SIG-M5 treated with dmso at 0.1 percent for 504 hours (cell line): ENCODE data around the gene ARFGEF3.
"Not testable (repeated sequence)": the region's sequence is repeated elsewhere in the genome, so short reads cannot be mapped to it uniquely, and the experiment has no call there.

ENCODE experiments used
- DNase-seq: peaks from one replicate; lab custom pipeline; 2025; ENCODE audit not compliant: unreplicated experiment; lab: John Stamatoyannopoulos, UW

The ARFGEF3 gene

DNA sequence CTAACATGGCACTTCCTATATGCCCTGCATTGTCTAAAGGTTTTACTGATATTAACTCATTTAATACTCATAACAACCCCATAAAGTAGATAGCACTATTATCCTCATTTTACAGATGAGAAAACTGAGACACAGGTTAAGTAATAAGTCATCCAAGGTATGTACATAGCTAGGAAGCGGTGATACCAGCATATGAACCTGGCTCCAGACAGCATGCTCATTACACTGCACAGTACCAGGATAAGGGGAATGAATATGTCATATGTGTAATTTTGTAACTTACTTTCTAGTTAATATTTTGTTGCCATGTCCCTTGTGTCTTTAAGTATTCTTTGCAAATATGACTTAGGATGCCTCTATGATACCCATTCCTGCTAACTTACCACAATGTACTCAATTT is 109.7 kb downstream of the ARFGEF3 start:
- DNase-seq: no peak

DNA sequence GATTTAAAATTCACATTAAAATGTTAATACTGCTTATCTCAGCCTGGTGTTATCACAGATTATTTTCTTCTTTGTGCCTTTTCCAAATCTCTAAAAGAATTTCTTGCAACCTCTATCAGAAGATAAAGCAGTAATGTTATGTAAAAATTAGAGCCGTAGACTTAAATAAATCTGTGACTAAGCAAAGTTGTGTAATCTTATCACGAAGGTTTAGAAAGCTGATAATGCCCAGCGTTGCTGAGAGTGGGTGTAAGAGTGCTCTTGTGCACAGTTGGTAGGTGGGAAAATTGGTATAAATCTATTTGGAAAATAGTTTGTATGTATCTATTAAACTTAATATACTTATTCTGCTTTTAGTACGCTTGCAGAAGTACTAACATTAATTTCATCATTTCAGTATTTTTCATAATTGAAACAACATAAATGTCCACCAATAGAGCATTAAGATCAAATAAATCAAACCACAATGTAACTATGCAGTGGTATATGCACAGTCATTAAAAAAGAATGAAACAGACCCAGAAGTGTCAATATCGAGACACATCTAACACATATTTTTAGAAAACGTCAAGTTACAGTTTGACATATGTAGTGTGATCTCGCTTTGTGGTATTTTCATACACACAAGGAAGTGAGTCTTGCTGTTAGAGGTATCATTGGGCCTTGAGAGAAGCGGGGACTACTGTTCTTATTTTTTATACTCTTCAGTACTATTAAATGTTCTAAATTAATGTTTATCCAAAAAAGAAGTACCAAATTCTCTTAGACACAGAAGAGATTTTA is 111.0 kb downstream of the ARFGEF3 start:
- DNase-seq: no peak

DNA sequence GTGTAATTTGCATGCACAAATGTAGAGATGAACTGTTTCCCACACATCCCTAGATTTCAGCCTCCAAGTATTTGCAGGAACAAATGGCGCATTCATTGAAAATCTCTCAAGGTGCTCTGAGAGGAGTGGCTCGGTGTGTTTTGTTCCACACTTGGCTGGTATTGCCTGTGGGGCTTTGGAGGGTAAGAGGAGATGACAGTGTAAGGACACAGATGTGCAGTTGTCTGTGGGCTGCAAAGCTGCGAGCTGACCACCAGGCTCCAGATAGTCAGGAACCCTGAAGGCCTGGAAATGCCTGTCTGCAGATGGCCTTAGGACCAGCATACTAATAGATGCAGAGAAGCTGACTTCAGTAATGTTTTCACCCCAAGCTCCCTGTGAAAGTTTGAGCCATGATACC is 114.2 kb downstream of the ARFGEF3 start:
- no peak for DNase-seq

DNA sequence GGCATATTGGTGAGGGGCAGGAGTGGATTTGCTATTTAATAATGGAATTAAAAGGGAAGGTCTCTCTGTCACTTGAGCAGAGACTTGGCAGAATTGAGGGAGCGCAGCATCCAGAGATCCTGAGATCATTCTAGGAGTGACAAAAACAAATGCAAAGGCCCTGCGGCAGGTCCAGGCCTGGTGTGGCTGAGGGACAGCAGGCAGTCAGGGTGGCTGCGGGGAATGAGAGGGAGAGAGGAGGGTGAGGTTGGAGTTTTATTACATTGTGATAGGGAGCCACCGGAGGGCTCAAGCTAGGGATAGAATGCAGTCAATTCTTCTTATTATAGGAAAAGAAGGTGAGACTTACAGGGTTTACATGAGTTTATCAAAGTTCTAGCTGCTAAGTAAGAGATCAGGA is 116.1 kb downstream of the ARFGEF3 start:
- no peak for DNase-seq

DNA sequence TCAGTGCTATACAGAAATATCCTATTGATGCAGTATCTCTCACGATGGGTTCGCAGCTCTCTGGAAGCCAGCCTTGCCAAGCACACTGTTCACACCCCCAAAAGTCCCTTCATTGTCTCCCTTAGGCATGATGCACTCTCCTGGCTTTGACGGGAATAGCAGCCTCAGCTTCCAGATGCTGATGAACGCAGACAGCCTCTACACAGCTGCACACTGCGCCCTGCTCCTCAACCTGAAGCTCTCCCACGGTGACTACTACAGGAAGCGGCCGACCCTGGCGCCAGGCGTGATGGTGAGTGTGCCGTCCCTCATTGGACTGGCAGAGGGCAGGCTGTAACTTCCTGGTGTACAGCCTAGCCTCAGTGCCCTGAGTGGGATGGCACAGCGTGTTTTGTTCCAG is 116.6 kb downstream of the ARFGEF3 start:
- no peak for DNase-seq

DNA sequence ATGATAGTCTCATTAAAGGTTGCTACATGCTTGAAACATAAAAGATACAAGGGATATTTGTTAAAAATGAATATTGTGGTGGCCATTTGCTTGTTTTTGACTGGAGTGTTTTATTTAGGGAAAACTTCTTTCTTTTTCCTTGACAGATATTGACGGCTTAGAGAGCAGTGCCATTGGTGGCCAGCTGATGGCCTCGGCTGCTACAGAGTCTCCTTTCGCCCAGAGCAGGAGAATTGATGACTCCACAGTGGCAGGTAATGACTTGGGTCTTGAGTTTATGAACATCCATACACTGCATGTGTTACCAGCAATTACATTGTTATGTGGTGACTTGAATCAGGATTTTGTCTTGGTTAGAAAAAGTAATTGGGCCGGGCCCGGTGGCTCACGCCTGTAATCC is 124.1 kb downstream of the ARFGEF3 start:
- no peak for DNase-seq

DNA sequence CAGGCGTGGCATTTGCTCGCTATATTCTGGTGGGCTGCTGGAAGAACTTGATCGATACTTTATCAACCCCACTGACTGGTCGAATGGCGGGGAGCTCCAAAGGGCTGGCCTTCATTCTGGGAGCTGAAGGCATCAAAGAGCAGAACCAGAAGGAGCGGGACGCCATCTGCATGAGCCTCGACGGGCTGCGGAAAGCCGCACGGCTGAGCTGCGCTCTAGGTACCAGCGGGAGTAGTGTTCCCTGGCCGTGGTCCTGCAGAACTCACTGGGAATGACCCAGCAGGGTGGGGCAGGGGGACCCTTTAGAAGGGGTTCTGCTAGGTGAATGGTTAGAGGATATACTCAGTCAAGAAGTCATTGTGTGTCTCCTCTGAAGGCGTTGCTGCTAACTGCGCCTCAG is 125.0 kb downstream of the ARFGEF3 start:
- no peak for DNase-seq

DNA sequence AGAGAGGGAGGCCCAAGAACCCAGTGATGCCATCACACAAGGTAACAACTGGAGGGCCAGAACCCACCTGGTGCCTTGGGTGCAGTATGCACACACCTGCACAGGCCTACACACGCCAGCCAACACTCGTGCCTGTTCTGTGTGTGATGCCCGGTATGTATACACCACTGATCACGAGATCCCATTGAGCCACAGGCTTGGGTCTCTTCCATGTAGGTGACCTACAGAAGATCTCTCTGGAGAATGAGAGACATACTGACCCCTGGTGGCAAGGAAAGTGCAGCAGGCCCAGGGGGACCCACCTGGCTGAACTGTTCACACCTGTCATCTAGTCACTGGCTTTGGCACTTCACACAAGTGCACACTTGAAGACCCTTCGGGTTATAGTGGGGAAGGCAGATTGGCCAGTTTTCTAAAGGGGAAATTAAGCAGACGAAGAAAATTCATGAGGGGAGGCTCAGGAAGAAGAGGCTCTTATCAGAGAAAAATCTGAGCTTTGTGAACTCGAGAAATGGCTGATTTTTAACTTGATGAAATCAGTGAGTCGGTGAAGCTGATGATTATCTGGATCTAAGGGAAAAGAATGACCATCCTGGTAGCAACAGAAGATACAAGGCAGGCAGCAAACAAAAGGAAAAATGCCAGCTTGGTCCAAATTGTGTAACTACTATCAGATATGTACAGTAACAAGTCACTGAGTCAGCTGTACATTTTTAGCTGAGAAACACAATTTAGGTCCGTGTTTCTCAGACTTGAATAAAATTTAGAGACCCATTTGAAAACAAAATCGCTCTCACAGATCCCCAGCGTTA is 125.6 kb downstream of the ARFGEF3 start:
- peak; percentile 9 for DNase-seq

DNA sequence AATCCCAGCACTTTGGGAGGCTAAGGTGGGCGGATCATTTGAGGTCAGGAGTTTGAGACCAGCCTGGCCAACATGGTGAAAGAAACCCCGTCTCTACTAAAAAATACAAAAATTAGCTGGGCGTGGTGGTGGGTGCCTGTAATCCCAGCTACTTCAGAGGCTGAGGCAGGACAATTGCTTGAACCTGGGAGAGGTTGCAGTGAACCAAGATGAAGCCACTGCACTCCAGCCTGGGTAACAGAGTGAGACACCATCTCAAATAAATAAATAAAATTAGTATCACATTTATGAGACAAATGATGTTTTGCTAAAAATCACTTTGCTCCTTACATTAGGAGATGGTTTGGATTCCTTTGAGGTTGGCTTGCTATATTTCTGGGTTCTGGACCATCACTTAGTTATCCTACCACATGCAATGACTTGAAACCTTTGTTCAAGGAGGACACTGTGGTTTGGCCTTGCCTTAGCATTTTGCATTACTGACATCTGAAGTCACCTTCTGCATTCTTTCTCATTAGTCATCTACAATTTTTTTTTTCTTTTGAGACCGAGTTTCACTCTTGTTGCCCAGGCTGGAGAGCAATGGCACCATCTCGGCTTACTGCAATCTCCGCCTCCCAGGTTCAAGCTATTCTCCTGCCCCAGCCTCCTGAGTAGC is 126.8 kb downstream of the ARFGEF3 start:
- DNase-seq: not testable (repeated sequence)

DNA sequence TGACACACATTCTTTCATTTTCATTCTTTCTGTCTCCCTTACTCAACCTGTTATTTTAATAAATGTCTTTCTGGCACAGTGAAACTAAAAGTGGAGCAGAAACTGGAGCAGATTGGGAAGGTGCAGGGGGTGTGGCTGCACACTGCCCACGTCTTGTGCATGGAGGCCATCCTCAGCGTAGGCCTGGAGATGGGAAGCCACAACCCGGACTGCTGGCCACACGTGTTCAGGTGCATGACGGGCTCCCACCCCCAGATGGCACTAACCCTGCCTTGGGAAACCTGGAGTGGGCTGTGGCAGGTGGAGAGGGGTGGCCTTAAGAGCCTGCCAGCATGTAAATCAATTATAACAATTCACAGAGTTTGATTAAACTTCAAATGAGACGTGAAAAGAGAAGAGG is 128.0 kb downstream of the ARFGEF3 start:
- DNase-seq: no peak

DNA sequence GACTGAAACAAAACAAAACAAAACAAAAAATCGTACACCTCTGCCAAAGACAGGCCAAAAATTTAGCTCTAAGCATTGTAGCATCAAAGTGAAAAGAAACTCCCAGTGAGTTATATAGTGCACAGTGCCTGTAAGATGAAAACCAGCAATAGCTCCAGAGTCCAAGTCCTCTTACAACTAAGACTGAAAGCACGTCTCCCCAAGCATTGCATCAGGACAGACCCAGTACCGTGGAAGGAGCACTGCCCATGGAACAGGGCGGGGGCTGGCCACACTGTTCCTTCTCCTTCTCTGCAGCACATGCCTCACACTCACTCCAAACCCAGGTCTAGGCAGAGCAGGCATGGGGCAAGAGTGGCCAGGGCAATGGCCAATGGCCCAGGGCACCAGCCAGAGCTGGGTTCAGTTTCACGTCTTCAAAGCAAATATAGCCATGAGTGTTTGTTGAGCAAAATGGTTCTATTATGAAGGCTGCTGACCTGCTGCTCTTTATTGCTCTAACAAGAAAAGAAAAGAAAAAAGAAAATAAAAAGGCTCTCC is 128.8 kb downstream of the ARFGEF3 start:
- DNase-seq: no peak

DNA sequence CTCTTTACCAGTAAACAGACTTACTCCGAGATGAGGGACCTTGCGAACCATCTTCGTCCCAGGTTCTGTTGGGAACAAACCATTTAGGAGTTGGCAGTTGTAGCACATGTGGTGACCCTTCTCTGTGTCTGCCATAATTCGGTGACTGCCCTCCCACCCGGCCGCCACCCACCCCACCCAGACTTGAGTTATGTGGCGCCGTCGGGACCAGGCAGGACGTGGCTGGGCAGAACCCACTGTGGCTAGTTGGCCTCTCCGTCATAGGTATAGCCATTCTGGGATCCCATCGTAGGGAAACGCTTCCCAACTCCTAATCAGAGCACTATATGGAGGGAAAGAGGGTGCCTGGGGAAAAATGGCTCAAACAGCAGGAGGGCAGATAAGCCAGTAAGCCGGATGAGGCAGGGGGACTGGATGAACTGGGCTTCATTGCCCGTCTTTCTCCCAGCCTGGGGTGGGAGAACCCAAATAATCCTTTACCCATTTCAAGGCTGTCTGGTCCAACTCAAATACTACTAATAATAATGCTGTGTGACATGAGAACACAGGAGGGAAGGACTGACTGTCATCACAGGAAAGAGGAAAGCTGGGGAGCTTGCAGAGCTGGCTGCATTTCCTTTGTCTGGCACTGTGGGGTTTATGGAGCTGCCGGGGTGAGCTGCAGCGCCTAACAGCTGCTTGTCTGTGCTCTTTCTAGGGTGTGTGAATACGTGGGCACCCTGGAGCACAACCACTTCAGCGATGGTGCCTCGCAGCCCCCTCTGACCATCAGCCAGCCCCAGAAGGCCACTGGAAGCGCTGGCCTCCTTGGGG is 129.5 kb downstream of the ARFGEF3 start:
- no peak for DNase-seq

DNA sequence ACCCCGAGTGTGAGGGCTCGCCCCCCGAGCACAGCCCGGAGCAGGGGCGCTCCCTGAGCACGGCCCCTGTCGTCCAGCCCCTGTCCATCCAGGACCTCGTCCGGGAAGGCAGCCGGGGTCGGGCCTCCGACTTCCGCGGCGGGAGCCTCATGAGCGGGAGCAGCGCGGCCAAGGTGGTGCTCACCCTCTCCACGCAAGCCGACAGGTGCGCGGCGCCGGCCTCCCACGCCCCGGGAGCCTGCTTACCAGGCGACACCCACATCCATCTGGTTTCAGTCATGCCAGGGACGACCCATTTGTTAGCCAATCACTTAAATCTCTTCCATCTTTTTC is 130.1 kb downstream of the ARFGEF3 start:
- no peak for DNase-seq

DNA sequence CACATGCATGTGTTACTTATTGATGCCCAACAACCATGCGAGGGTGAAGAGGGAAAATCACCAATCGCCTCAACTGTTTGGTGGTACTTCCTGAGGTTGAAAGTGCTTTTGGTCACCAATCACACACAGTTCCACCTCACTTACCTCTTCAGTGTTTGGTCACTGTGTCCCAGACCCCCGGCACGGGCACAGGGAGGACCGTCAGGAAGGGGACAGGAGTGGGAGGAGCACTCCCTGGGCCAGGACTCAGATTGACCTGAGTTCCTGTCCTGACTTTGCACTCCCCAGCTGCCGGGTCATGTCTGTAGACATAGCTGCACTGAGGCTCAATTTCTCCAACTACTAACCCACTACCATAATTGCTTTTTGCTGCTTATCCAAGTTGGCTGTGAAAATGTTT is 130.7 kb downstream of the ARFGEF3 start:
- no peak for DNase-seq

DNA sequence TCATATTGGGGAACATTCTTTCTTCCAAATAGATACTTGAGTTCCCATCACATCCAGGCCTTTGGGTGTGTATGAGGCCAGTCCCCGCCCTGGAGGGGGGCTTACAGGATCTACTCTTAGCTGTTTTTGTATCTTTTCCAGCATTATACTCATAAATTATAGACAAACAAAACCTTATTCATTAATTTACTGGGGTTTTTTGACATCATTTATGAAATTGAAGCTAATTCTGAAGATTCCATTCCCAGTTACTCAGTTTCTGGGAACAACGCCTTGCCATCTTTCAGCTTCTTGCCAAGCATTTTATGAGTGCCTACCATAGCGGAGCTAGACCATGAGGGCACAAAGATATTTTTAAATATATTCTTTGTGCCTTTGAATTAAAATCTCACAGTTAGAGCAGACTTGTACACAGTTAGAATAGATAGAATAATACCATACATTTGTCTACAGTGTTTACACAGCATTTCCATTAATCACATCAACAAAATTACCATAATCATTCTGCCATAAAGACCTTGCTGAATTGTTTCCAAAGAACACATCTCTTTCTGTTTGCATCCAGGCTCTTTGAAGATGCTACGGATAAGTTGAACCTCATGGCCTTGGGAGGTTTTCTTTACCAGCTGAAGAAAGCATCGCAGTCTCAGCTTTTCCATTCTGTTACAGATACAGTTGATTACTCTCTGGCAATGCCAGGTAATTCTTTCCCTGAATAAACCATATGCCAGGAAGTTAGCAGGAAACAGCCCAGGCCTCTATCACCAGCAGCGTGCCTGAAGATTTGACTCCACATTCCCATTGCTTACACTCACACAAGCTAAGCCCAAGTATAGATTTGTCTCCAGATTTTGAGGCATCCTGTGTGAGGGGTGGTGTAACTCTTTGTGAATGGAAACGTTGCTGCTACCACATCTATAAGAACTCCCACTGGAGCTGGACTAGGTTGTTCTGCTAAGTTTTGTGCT is 132.0 kb downstream of the ARFGEF3 start:
- DNase-seq: no peak

DNA sequence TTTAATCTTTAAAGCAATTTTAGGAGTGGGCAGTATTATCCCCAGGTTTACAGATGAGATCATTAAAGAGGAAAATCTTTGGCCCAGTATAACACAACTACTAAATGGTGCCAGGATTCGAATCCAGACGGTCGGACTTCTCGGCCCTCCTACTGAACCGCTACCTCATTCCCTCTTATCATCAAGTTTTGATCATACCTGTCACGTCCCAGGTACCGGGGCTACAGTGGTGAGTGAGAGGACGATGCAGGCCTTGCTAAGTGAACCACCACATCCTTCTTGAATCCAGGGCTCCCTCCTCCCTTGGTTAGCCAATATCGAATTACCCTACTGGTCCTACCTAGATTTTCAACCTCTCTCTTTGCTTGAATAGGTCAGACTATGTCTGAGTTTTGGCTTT is 134.6 kb downstream of the ARFGEF3 start:
- no peak for DNase-seq

DNA sequence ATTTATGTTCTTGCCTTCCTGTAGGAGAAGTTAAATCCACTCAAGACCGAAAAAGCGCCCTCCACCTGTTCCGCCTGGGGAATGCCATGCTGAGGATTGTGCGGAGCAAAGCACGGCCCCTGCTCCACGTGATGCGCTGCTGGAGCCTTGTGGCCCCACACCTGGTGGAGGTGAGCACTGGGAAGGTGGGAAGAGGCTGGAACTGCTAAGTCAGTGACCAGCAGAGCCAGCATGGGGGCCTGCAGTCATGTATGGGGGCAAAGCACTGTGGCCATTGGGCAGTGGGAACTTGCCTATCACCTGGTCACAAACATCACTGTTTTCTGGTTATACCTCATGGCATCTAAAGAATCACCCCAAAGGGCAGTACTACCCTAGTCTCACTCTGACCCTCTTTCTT is 135.0 kb downstream of the ARFGEF3 start:
- DNase-seq: no peak

DNA sequence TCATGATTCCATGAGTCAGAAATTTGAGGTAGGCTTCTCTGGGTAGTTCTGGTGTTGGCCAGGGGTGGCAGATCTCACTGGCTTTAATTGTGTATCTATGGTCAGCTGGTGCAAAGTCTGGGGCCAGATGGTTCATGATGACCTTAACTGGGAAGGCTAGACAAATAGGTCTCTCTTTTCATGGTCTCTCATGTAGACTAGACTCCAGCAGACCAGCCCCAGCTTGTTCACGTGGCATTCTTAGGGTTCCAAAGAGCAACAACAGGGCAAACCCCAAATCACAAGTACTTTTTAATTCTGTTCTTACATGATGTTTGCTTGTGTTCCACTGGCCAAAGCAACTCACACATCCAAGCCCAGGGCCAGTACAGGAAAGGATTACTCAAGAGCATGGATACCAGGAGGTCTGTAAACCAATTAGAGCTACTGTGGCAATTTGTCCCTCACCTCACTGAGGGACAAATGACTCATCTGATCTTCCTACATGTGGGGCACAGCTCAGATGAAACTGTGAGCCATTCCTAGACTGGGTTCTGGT is 136.1 kb downstream of the ARFGEF3 start:
- DNase-seq: no peak

DNA sequence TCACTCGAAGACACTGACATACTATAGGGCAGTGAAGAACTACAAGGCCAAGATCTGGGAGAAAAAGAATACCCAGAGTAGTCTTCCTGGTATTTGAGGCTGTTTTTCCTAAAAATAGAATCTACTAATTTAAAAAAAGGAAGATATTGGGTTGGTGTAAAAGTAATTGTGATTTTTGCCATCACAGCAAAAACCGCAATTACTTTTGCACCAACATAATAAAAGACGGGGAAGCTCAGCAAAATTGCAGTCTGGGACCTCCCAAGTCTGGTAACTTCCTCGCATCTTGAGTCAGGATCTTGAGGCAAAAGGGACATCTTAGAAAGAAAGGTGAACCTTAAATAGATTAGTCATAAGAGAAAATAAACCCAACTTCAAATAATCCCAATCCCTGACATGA is 138.7 kb downstream of the ARFGEF3 start:
- no peak for DNase-seq

DNA sequence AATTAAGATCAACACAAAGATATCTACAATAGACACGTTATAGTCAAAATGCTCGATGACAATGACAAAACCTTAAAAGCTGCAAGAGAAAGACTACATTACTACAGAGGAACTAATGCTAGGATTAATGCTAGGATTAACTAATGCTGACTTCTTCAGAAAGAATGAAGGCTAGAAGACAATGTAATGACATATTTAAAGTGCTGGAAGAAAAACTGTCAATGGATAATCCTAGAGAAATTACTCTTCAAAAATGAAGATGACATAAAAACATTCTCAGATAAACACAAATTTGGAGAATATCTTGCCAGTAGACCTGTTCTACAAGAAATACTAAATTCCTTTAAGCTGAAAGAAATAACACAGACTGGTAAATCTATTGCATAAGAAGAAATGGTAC is 140.8 kb downstream of the ARFGEF3 start:
- no peak for DNase-seq
